SK-N-MC (cell line): Measurements from ENCODE around the gene THADA.
"Not testable (repeated sequence)": the region's sequence is repeated elsewhere in the genome, so short reads cannot be mapped to it uniquely, and the experiment has no call there.

ENCODE experiments used
- DNase-seq: peaks from one replicate; pipeline ENCODE4 v3.0.0-alpha.2; 2011; ENCODE audit warnings: low read depth, low spot score
- H3K27ac ChIP-seq: fragments of 200-600 bp; sonication (generic); 2 replicates; pipeline ENCODE4 v1.5.1; 2016; ENCODE audit warnings: mixed run types
- H3K36me3 ChIP-seq: fragments of 200-600 bp; sonication (generic); 2 replicates; pipeline ENCODE4 v1.6.1; 2017; ENCODE audit warnings: antibody characterized with exemption, low read length, mixed read lengths; ENCODE audit not compliant: insufficient read depth
- H3K4me3 ChIP-seq: fragments of 200-600 bp; sonication (generic); 2 replicates; pipeline ENCODE4 v1.5.1; 2016
- H3K9ac ChIP-seq: fragments of 200-600 bp; sonication (generic); 2 replicates; pipeline ENCODE4 v1.8.0; 2017; ENCODE audit warnings: mixed run types, mixed read lengths; ENCODE audit not compliant: insufficient read length
- H3K9me3 ChIP-seq: fragments of 200-600 bp; sonication (generic); 2 replicates; pipeline ENCODE4 v1.6.1; 2017; ENCODE audit warnings: low read depth, mild to moderate bottlenecking, antibody characterized with exemption, low read length, moderate library complexity, mixed read lengths
- EZH2 ChIP-seq: fragments of 200-600 bp; sonication (generic); IDR thresholded peaks from one replicate; pipeline ENCODE4 v1.6.1; 2017; ENCODE audit warnings: antibody characterized with exemption
- FOXP2 ChIP-seq: optimal IDR thresholded peaks from 2 replicates; pipeline ENCODE3; 2011; ENCODE audit warnings: mild to moderate bottlenecking, moderate library complexity; ENCODE audit not compliant: insufficient read depth; ENCODE audit errors: extremely low read length, control extremely low read depth
- POLR2AphosphoS5 ChIP-seq: IDR thresholded peaks from 2 replicates; pipeline ENCODE4 v1.6.1; 2012; ENCODE audit warnings: mild to moderate bottlenecking, low read depth, low read length, borderline replicate concordance

The THADA gene

GRCh38 chr2:43455731-43456642 is 139.9 kb downstream of the THADA start:
- Histone ChIP-seq H3K36me3 (no peaks in the 10 kb centered on the region), H3K27ac (no peak overlapping the region), H3K9me3 (no peaks in the 10 kb centered on the region), H3K9ac (no peak overlapping the region), H3K4me3 (no peak overlapping the region)
- TF ChIP-seq EZH2 (no peak), POLR2AphosphoS5 (no peak), FOXP2 (no peak)
- DNase-seq: no peak

- DNase-seq: no peak
- H3K27ac ChIP-seq: no peak overlapping the region
- H3K36me3 ChIP-seq: no peaks in the 10 kb centered on the region; the same call in 1 of the 2 replicates
- H3K9me3 ChIP-seq: no peaks in the 10 kb centered on the region; the same call in 1 of the 2 replicates
- H3K4me3 ChIP-seq: no peak overlapping the region
- no peak for TF ChIP-seq EZH2
- TF ChIP-seq FOXP2: no peak
- TF ChIP-seq POLR2AphosphoS5: no peak
- no peak overlapping the region for H3K9ac ChIP-seq
Observed at GRCh38 chr2:43455296-43455695, 140.5 kb downstream of the THADA start.

- Histone ChIP-seq H3K27ac (no peak overlapping the region), H3K9ac (no peak overlapping the region), H3K4me3 (no peak overlapping the region), H3K9me3 (no peaks in the 10 kb centered on the region; the same call in 1 of the 2 replicates), H3K36me3 (no peaks in the 10 kb centered on the region; the same call in 1 of the 2 replicates)
- no peak for DNase-seq
- no peak for TF ChIP-seq FOXP2
- no peak for TF ChIP-seq EZH2
- TF ChIP-seq POLR2AphosphoS5: no peak
Observed at GRCh38 chr2:43454791-43455190, 141.0 kb downstream of the THADA start.

GRCh38 chr2:43453179-43454170 is 142.4 kb downstream of the THADA start:
- TF ChIP-seq EZH2 (no peak), FOXP2 (no peak)
- Histone ChIP-seq H3K27ac (no peak overlapping the region), H3K9me3 (no peaks in the 10 kb centered on the region; the same call in 1 of the 2 replicates), H3K4me3 (no peak overlapping the region), H3K9ac (no peak overlapping the region), H3K36me3 (no peaks in the 10 kb centered on the region; the same call in 1 of the 2 replicates)
- no peak for DNase-seq

GRCh38 chr2:43452318-43452731 is 143.5 kb downstream of the THADA start:
- no peak for TF ChIP-seq FOXP2
- TF ChIP-seq EZH2: no peak
- TF ChIP-seq POLR2AphosphoS5: no peak; the same call in 1 of the 2 replicates
- H3K27ac ChIP-seq: no peak overlapping the region
- DNase-seq: peak; percentile 37
- H3K9ac ChIP-seq: no peak overlapping the region
- H3K36me3 ChIP-seq: no peaks in the 10 kb centered on the region; the same call in 1 of the 2 replicates
- H3K9me3 ChIP-seq: no peaks in the 10 kb centered on the region; the same call in 1 of the 2 replicates
- no peak overlapping the region for H3K4me3 ChIP-seq

GRCh38 chr2:43450617-43451016 is 145.2 kb downstream of the THADA start:
- no peak for DNase-seq
- Histone ChIP-seq H3K9ac (no peak overlapping the region), H3K36me3 (peaks cover 8% of the 10 kb centered on the region), H3K4me3 (no peak overlapping the region), H3K27ac (no peak overlapping the region), H3K9me3 (no peaks in the 10 kb centered on the region; the same call in 1 of the 2 replicates)
- TF ChIP-seq EZH2 (no peak), POLR2AphosphoS5 (no peak), FOXP2 (no peak)

- TF ChIP-seq EZH2: no peak
- TF ChIP-seq FOXP2: no peak
- TF ChIP-seq POLR2AphosphoS5: no peak
- peaks cover 8% of the 10 kb centered on the region for H3K36me3 ChIP-seq
- no peaks in the 10 kb centered on the region; the same call in 1 of the 2 replicates for H3K9me3 ChIP-seq
- H3K27ac ChIP-seq: no peak overlapping the region
- no peak for DNase-seq
- no peak overlapping the region for H3K9ac ChIP-seq
- no peak overlapping the region for H3K4me3 ChIP-seq
Observed at GRCh38 chr2:43448822-43449110, 147.1 kb downstream of the THADA start.

- peaks cover 8% of the 10 kb centered on the region for H3K36me3 ChIP-seq
- no peak overlapping the region for H3K9ac ChIP-seq
- H3K4me3 ChIP-seq: no peak overlapping the region
- DNase-seq: no peak
- no peaks in the 10 kb centered on the region; the same call in 1 of the 2 replicates for H3K9me3 ChIP-seq
- TF ChIP-seq EZH2 (no peak), FOXP2 (no peak), POLR2AphosphoS5 (no peak)
- no peak overlapping the region for H3K27ac ChIP-seq
Observed at GRCh38 chr2:43448011-43448821, 147.6 kb downstream of the THADA start.

- H3K4me3 ChIP-seq, H3K9me3 ChIP-seq, H3K27ac ChIP-seq, DNase-seq, H3K9ac ChIP-seq, H3K36me3 ChIP-seq: not testable (repeated sequence)
Observed at GRCh38 chr2:43446755-43447154, 149.1 kb downstream of the THADA start.
